ENCODE measurements around the gene MARCO.

MARCO gene

DNA sequence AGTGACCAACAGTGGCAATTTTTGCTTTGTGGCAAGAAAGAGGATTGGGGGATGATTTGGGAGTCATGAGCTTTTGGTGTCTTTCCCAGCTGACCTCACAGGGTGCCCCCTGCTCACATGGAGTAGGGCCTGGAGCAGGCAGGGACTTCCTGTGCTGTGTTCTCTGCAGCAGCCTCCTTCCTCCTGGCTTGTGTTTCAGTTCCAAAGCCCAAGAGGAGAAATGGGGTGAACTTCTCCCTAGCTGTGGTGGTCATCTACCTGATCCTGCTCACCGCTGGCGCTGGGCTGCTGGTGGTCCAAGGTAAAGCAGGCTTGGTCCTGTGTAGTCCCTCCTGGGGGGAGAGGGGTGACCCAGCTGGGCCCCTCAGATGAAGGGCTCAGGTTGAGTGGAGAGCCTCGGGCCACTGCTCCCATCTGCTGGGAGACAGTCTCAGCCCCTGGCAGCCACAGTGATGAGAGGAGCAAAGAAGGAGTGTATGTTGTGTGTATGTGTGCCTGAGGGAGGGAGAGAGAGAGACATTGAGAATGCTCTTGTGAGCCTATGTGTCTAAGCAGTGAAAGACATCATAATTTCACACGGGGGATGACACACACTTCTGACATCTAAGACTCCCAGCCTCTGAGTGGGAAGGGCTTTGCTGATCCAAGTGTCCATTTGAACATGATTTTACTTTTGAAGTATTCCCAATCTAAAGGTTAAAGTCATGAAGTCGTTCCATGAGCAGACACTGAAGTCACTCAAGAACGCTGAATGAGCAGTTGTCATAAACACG, 27.2 kb downstream of the MARCO start:
- H3K27ac Mint-ChIP-seq: no peak overlapping the region
- no peaks in the 10 kb centered on the region for H3K9me3 Mint-ChIP-seq

GRCh38 chr2:118969734-118970395, 27.9 kb downstream of the MARCO start:
- H3K27me3 Mint-ChIP-seq (ENCODE audit: low read depth, poor library complexity): peaks cover 42% of the 10 kb centered on the region
- no peak for DNase-seq
- TF ChIP-seq, protein P1, sequence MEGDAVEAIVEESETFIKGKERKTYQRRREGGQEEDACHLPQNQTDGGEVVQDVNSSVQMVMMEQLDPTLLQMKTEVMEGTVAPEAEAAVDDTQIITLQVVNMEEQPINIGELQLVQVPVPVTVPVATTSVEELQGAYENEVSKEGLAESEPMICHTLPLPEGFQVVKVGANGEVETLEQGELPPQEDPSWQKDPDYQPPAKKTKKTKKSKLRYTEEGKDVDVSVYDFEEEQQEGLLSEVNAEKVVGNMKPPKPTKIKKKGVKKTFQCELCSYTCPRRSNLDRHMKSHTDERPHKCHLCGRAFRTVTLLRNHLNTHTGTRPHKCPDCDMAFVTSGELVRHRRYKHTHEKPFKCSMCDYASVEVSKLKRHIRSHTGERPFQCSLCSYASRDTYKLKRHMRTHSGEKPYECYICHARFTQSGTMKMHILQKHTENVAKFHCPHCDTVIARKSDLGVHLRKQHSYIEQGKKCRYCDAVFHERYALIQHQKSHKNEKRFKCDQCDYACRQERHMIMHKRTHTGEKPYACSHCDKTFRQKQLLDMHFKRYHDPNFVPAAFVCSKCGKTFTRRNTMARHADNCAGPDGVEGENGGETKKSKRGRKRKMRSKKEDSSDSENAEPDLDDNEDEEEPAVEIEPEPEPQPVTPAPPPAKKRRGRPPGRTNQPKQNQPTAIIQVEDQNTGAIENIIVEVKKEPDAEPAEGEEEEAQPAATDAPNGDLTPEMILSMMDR (IDR thresholded peaks at IDR 0.05): no peak
- H3K27ac Mint-ChIP-seq: no peak overlapping the region
- no peak overlapping the region for H3K4me3 Mint-ChIP-seq
- H3K36me3 Mint-ChIP-seq (ENCODE audit: low read depth): no peaks in the 10 kb centered on the region
- H3K4me1 Mint-ChIP-seq: no peaks in the 10 kb centered on the region
- H3K9me3 Mint-ChIP-seq: no peaks in the 10 kb centered on the region

More for the DNA sequence above, 27.2 kb downstream of the MARCO start:
- DNase-seq: no peak
- no peaks in the 10 kb centered on the region for H3K4me1 Mint-ChIP-seq
- TF ChIP-seq, protein P1 (IDR thresholded peaks at IDR 0.05): no peak
- no peak overlapping the region for H3K4me3 Mint-ChIP-seq
- H3K27me3 Mint-ChIP-seq (ENCODE audit: low read depth, poor library complexity): peaks cover 39% of the 10 kb centered on the region
- no peaks in the 10 kb centered on the region for H3K36me3 Mint-ChIP-seq (ENCODE audit: low read depth)

DNA sequence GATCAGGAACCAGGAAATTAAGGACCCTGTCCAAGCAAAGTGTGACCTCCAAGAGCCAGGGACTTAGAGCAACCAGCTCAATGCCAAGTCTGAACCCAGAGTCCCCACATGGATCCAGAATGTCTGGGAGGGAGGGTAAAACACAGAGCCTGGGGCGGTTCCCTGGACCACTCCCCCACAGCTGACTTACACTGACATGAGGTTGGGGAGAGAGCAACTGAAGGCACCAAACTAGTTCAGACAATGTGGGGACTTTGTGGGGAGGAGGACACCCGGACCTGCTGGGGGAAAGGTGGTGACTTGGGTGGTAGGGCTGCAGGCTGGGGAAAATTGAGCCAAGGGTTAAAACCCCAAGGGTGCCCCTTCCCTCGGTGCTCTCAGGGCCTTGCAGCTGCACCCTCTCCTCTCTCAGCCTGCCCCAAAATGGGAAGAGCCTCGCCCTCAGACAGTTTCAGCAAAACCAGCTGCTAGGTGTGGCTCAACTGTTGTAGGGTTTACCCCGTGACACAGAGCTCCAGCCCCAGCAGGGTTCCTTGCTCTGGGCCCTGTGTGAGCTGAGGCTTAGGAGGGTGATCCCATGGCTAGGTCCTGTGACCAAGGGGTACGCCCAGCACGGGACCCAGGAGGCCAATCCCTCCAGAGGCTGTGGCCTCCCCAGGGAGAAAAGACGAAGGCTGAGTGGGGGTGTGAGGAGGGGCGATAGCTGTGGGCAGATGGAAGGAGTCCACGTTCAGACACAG, 28.6 kb downstream of the MARCO start:
- Mint-ChIP-seq H3K27me3 (ENCODE audit: low read depth, poor library complexity) (peaks cover 45% of the 10 kb centered on the region), H3K36me3 (ENCODE audit: low read depth) (no peaks in the 10 kb centered on the region)
- DNase-seq: no peak

DNA sequence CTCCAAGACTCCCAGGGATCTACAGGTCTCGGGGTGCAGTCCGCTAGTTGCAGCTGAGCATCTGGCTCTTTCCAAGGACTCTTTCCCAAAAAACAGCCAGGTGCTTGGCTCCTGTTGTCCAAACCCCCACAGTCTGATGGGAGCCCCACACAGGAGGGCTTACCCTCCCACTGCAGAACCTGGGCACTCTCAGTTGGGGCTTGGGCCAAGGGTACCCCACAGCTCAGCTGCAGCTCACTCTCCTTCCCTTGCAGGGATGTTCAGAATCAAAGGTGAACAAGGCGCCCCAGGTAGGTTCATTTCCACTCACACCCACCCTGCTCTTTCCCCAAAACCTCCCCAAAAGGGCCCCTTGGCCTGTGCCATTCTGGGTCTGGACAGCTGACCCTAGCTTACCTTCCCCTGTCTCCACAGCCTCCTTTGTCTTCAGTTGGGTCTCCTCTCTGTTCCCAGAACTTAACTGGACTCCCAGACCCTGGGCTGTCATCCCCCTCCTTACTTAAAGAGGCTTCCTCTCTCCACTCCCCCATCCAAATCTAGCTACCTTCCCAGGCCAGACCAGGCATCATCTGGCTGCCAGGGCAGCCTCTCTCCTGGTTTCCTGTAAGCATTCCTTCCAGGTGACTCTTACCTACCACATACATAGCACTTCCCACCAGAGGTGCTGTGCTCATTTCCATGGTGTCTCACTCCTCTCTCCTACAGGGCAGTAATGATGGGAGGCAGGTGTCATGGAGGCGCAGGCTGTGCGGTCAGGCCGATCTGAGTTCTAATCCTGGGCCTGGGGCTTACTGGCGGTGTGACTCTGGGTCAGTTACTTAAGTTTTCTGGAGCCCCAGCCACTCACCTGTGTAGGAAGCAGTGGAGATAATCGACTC, 29.5 kb downstream of the MARCO start:
- H3K27ac Mint-ChIP-seq: no peak overlapping the region
- no peak for DNase-seq
- no peak overlapping the region for H3K4me3 Mint-ChIP-seq
- H3K9me3 Mint-ChIP-seq: no peaks in the 10 kb centered on the region
- peaks cover 6% of the 10 kb centered on the region for H3K4me1 Mint-ChIP-seq
- H3K36me3 Mint-ChIP-seq (ENCODE audit: low read depth): no peaks in the 10 kb centered on the region
- TF ChIP-seq, protein P1 (IDR thresholded peaks at IDR 0.05): no peak
- peaks cover 51% of the 10 kb centered on the region for H3K27me3 Mint-ChIP-seq (ENCODE audit: low read depth, poor library complexity)

More for the DNA sequence above, 28.6 kb downstream of the MARCO start:
- no peak overlapping the region for H3K27ac Mint-ChIP-seq
- H3K9me3 Mint-ChIP-seq: no peaks in the 10 kb centered on the region
- peaks cover 6% of the 10 kb centered on the region for H3K4me1 Mint-ChIP-seq
- TF ChIP-seq, protein P1 (IDR thresholded peaks at IDR 0.05): no peak
- H3K4me3 Mint-ChIP-seq: no peak overlapping the region

DNA sequence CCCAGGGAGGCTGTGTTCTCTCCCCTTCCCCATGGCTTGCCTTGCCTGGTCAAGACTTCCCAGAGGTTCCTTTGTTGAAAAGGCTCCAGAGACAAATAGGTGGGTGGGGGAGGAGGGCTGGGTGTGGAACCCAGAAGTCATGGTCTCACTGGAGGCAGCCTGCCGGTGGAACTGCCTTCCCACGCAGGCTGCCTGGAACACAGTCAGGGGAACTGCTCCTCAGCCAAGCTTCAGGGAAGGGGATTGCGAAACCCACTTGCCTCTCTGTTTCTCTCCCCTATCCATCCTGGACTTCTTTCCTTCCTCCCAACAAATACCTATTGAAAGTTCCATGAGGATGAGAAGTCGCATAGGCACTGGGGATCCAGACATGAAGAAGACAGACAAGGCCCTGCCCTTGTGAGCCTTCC, 31.6 kb downstream of the MARCO start:
- Mint-ChIP-seq H3K27me3 (ENCODE audit: low read depth, poor library complexity) (peaks cover 52% of the 10 kb centered on the region), H3K4me1 (peaks cover 6% of the 10 kb centered on the region), H3K27ac (no peak overlapping the region), H3K4me3 (no peak overlapping the region), H3K9me3 (no peaks in the 10 kb centered on the region), H3K36me3 (ENCODE audit: low read depth) (no peaks in the 10 kb centered on the region)
- TF ChIP-seq, protein P1 (IDR thresholded peaks at IDR 0.05): no peak
- no peak for DNase-seq
